HepG2 (cell line): ENCODE results near the gene SNRNP48. TPM values are rescaled to one million over a fixed set of nuclear protein-coding genes. Genes with fewer than 3 reads are reported as not detected.

Source experiments
- ATAC-seq: fragments of 200-7000 bp; cut with Tn5 transposase; 3 replicates; pipeline ENCODE4 v1.9.1; 2020; ENCODE audit warnings: mild to moderate bottlenecking, moderate library complexity
- BruUV-seq: library from RNA; stranded (reverse); fragments of 400-500 nt; replicated peaks from 2 replicates; lab custom pipeline; 2021; lab: Mats Ljungman, UMichigan
- CTCF ChIA-PET: fragments of 300-600 bp; formaldehyde crosslinking; extraction: SDS; loops from one replicate; lab custom pipeline; 2021; ENCODE audit warnings: low total read pairs, inconsistent platforms, low intra/inter-chr PET ratio; lab: Yijun Ruan, JAX
- POLR2A ChIA-PET: fragments of 350-600 bp; sonication (Branson Sonifier 250); formaldehyde crosslinking; loops from one replicate; lab custom pipeline; 2020; ENCODE audit warnings: antibody characterized with exemption, inconsistent platforms; lab: Yijun Ruan, JAX
- DNase-seq: peaks from one replicate; pipeline ENCODE4 v3.0.0-alpha.2; 2015; ENCODE audit warnings: low spot score
- FAIRE-seq: peaks from 3 replicates; lab custom pipeline; 2011; peaks lifted over from hg19 to GRCh38; lab: Jason Lieb, UNC
- H2AFZ ChIP-seq: one replicate; pipeline ENCODE4 v1.6.1; 2011; ENCODE audit warnings: low read length, inconsistent platforms
- H3K27ac ChIP-seq: fragments of 300-600 bp; 3 replicates; pipeline ENCODE4 v1.8.0; 2011; ENCODE audit warnings: mixed run types, mild to moderate bottlenecking, mixed read lengths, low read length, inconsistent platforms; ENCODE audit not compliant: insufficient read depth; ENCODE audit errors: extremely low read length
- H3K27me3 ChIP-seq, 2 experiments: fragments of 200-600 bp in 1 of 2; 2 replicates in 1 of 2; 3 replicates in 1 of 2; pipeline versions ENCODE4 v1.6.0 to v1.8.0; 2011; ENCODE audit warnings: low read length in 2 of 2, mild to moderate bottlenecking in 2 of 2, moderate library complexity in 2 of 2, inconsistent platforms in 1 of 2; ENCODE audit not compliant: insufficient read depth in 2 of 2, control insufficient read depth in 1 of 2
- H3K36me3 ChIP-seq, 2 experiments: fragments of 200-600 bp in 1 of 2; replicated peaks in 1 of 2; 2 replicates in 1 of 2; 3 replicates in 1 of 2; pipeline versions ENCODE4 v1.5.1 to v1.8.0; 2011; ENCODE audit warnings: low read length in 2 of 2, inconsistent platforms in 1 of 2; ENCODE audit not compliant: insufficient read depth in 2 of 2, control insufficient read depth in 1 of 2
- H3K4me1 ChIP-seq: 2 replicates; pipeline ENCODE4 v1.5.1; 2012; ENCODE audit warnings: low read length, inconsistent platforms; ENCODE audit not compliant: insufficient read depth
- H3K4me2 ChIP-seq: 2 replicates; pipeline ENCODE4 v1.6.0; 2011; ENCODE audit warnings: low read depth, low read length, inconsistent platforms
- H3K4me3 ChIP-seq, 3 experiments: fragments of 200-600 bp in 1 of 3; sonication (generic), shearing (Covaris generic) in 1 of 3; replicated peaks in 1 of 3; 2 replicates each; pipeline ENCODE4 v1.5.1; 2011 to 2016; ENCODE audit warnings: low read length in 3 of 3, inconsistent platforms in 2 of 3, low read depth in 2 of 3, mild to moderate bottlenecking in 2 of 3, control low read depth in 1 of 3, mixed read lengths in 1 of 3; ENCODE audit not compliant: insufficient read depth in 1 of 3
- H3K79me2 ChIP-seq: one replicate; pipeline ENCODE4 v1.6.1; 2011; ENCODE audit warnings: low read length, inconsistent platforms; ENCODE audit not compliant: insufficient read depth
- H3K9ac ChIP-seq: 2 replicates; pipeline ENCODE4 v1.6.0; 2011; ENCODE audit warnings: mild to moderate bottlenecking, low read depth, low read length, inconsistent platforms; ENCODE audit not compliant: insufficient read depth
- H3K9me3 ChIP-seq: 2 replicates; pipeline ENCODE4 v1.5.1; 2012; ENCODE audit warnings: mild to moderate bottlenecking, low read length
- H4K20me1 ChIP-seq: 2 replicates; pipeline ENCODE4 v1.6.0; 2011; ENCODE audit warnings: inconsistent platforms, mild to moderate bottlenecking, low read length, moderate library complexity; ENCODE audit not compliant: insufficient read depth
- CBX1 ChIP-seq: IDR thresholded peaks from one replicate; pipeline ENCODE4 v1.6.1; 2016; ENCODE audit warnings: antibody characterized with exemption, low read depth
- CEBPB ChIP-seq: IDR thresholded peaks from 2 replicates; pipeline ENCODE4 v1.6.1; 2011; ENCODE audit warnings: low read depth, low read length, improper control_type of control experiment, borderline replicate concordance
- SP5 ChIP-seq: IDR thresholded peaks from 2 replicates; pipeline ENCODE4 v1.6.1; 2016; ENCODE audit warnings: low read depth, borderline replicate concordance
- WGBS: methylation state at CpG from one replicate; pipeline ENCODE4 v1.1.6; 2017; ENCODE audit warnings: low lambda C conversion rate; 5-methylcytosine and 5-hydroxymethylcytosine counted together
- in situ Hi-C: cut with HindIII; loops from 2 replicates; pipeline ENCODE4 v1.10.0; 2017; ENCODE audit warnings: low pct_unique_long_range_greater_than_20kb; ENCODE audit not compliant: extremely low pct_ligation_motif_present
- intact Hi-C: fragments of 100-400 bp; cut with micrococcal nuclease; formaldehyde crosslinking; loops from one replicate; pipeline ENCODE4 v1.10.0; 2022; ENCODE audit not compliant: unreplicated experiment
- polyA plus RNA-seq, 8 experiments: library from polyadenylated mRNA; depleted of rRNA in 3 of 8; stranded (reverse) in 7 of 8; unstranded in 1 of 8; fragments of >200 nt; fragmentation: Illumina TruSeq in 4 of 8; extraction: Trizol in 4 of 8; gene quantifications; 2 replicates each; pipeline versions ENCODE4 v1.2.1 to v1.2.3, GENCODE V29; 2011 to 2016; ENCODE audit warnings: low read depth in 4 of 8, missing spikeins in 1 of 8, mixed read lengths in 1 of 8; ENCODE audit not compliant: insufficient read depth in 1 of 8
- total RNA-seq, 5 experiments: library from RNA; depleted of rRNA; stranded (reverse); fragments of >200 nt; fragmentation: Illumina TruSeq; extraction: Trizol; gene quantifications; 2 replicates each; pipeline ENCODE4 v1.2.3, GENCODE V29; 2016; ENCODE audit warnings: low read depth in 1 of 5

Gene SNRNP48
- total and polyA plus RNA-seq, 2 of the 13 experiments (the other 11 are each of a cell fraction or from before 2014, with no cell fraction given): 17.5 to 47.5 TPM

DNA sequence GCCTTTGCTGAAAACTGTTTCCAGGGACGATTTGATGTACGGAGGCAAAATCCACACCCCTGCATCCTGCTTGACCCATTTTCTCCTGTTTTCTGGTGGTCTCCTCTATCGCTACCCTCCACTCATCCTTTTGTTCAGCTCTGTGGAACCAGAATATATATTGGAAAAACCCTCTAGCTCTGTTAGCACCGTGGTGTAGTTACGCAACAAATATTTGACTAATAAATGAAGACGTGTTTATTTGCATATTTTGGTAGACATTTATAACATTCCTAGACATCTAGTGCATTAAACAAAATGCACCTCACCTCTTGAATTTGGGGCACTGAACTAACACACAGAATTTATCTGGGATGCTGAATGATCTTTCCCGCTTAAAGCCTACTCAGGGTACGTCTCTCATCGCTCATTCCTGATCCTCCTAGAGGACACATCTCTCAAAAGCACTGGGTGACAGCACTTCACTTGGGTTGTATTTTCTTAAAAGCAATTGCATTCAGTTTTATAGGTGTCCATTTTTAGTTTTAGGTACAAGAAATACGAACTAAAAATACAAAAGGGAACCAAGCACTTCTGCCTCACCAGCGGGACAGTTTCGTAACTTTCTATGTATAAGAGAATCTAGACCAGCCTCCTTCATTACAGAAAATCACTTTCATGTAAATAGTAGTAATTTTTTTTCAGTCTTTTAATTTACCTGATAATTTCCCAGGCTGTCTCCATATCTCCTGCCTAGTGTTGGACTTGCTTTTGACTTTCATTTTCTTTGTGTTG is 59.2 kb downstream of the SNRNP48 start:
- no peak overlapping the region for H2AFZ ChIP-seq
- POLR2A ChIA-PET: no interaction called here
- in situ Hi-C loops: no loop called here
- FAIRE-seq (no peak), ATAC-seq (no peak), DNase-seq (no peak)
- H3K36me3 ChIP-seq: no peaks in the 10 kb centered on the region
- intact Hi-C loops: no loop called here
- no peak overlapping the region for H3K9ac ChIP-seq
- no peaks in the 10 kb centered on the region for H3K9me3 ChIP-seq
- no peak overlapping the region for H3K27ac ChIP-seq
- no peaks in the 10 kb centered on the region for H3K79me2 ChIP-seq
- no TSS peak for BruUV-seq
- CTCF ChIA-PET: no interaction called here
- 56% methylated on average over 12 of the region's 12 CpGs for whole genome bisulfite sequencing
- no peaks in the 10 kb centered on the region for H4K20me1 ChIP-seq
- H3K4me3 ChIP-seq: no peak overlapping the region
- TF ChIP-seq SP5 (CRISPR knock-in tag) (no peak), CEBPB (peak; percentile 76; the same call in 1 of the 2 replicates)
- H3K27me3 ChIP-seq: peaks cover 0 to 9% of the 10 kb centered on the region in 2 experiments; a peak in 2 of 5 replicates
- H3K4me2 ChIP-seq: no peak overlapping the region
- H3K4me1 ChIP-seq: no peaks in the 10 kb centered on the region

DNA sequence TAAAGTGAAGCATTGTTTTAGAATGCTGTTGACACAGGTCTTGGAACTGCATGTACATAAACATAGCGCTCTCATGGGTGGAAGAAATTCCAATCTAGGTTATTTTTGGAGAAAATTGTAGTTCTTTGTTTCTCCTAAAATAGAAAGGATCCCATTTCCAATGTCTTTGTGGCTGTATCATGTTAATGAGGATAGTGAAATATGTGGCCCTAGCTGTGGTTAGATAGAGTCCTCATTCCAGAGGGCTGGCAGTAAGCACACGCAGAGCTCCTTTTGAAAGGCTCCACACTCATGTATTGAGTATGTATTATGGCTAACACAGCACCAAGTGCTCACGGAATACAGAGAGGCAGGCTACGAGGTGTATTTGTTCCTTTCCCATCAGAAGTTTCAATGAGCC is 60.9 kb downstream of the SNRNP48 start:
- H3K4me2 ChIP-seq: no peak overlapping the region
- no peaks in the 10 kb centered on the region for H3K79me2 ChIP-seq
- in situ Hi-C loops: no loop called here
- FAIRE-seq (no peak), ATAC-seq (no peak), DNase-seq (no peak)
- no peaks in the 10 kb centered on the region for H3K4me1 ChIP-seq
- H3K4me3 ChIP-seq: no peak overlapping the region
- no peak overlapping the region for H2AFZ ChIP-seq
- intact Hi-C loops: no loop called here
- BruUV-seq: no TSS peak
- POLR2A ChIA-PET: no interaction called here
- no peaks in the 10 kb centered on the region for H4K20me1 ChIP-seq
- CTCF ChIA-PET: no interaction called here
- H3K27me3 ChIP-seq: peaks cover 0 to 7% of the 10 kb centered on the region in 2 experiments; a peak in 2 of 5 replicates
- H3K9ac ChIP-seq: no peak overlapping the region
- no peaks in the 10 kb centered on the region for H3K9me3 ChIP-seq
- no peaks in the 10 kb centered on the region for H3K36me3 ChIP-seq
- no peak overlapping the region for H3K27ac ChIP-seq
- TF ChIP-seq CBX1: no peak
- 34% methylated on average over 4 of the region's 4 CpGs for WGBS
